Amniotic epithelial cell (primary cell): ENCODE results near the gene ATP2A2.
"Not testable (repeated sequence)": the region's sequence is repeated elsewhere in the genome, so short reads cannot be mapped to it uniquely, and the experiment has no call there.

Source experiments
- DNase-seq: peaks from one replicate; pipeline ENCODE4 v3.0.0-alpha.2; 2010; ENCODE audit warnings: low read depth

Gene ATP2A2

GRCh38 chr12:110301065-110301806 lies 20.2 kb downstream of the ATP2A2 start:
- no peak for DNase-seq

GRCh38 chr12:110304061-110304551 lies 23.1 kb downstream of the ATP2A2 start:
- peak; percentile 61 for DNase-seq

GRCh38 chr12:110307372-110307771 lies 26.3 kb downstream of the ATP2A2 start:
- DNase-seq, result no peak

GRCh38 chr12:110310763-110311162 lies 29.7 kb downstream of the ATP2A2 start:
- DNase-seq, result peak; percentile 77

GRCh38 chr12:110311903-110312302 lies 30.9 kb downstream of the ATP2A2 start:
- no peak for DNase-seq

GRCh38 chr12:110312581-110313360 lies 31.7 kb downstream of the ATP2A2 start:
- peak; percentile 91 for DNase-seq

GRCh38 chr12:110314308-110314707 lies 33.3 kb downstream of the ATP2A2 start:
- DNase-seq, result peak; percentile 96

GRCh38 chr12:110316861-110317260 lies 35.8 kb downstream of the ATP2A2 start:
- peak; percentile 92 for DNase-seq

- peak; percentile 41 for DNase-seq
Observed at GRCh38 chr12:110317911-110318310, 36.9 kb downstream of the ATP2A2 start.

- DNase-seq, result no peak
Observed at GRCh38 chr12:110320550-110320949, 39.5 kb downstream of the ATP2A2 start.

GRCh38 chr12:110329710-110330109 lies 48.7 kb downstream of the ATP2A2 start:
- no peak for DNase-seq

GRCh38 chr12:110330124-110330523 lies 49.1 kb downstream of the ATP2A2 start:
- no peak for DNase-seq

- peak; percentile 82 for DNase-seq
Observed at GRCh38 chr12:110330544-110330943, 49.5 kb downstream of the ATP2A2 start.

GRCh38 chr12:110333201-110333600 lies 52.2 kb downstream of the ATP2A2 start:
- DNase-seq, result no peak

- DNase-seq, result peak; percentile 66
Observed at GRCh38 chr12:110335481-110336045, 54.5 kb downstream of the ATP2A2 start.

- DNase-seq, result no peak
Observed at GRCh38 chr12:110337912-110338710, 57.1 kb downstream of the ATP2A2 start.

GRCh38 chr12:110338754-110339153 lies 57.7 kb downstream of the ATP2A2 start:
- DNase-seq, result no peak

- no peak for DNase-seq
Observed at GRCh38 chr12:110339184-110339952, 58.3 kb downstream of the ATP2A2 start.

- not testable (repeated sequence) for DNase-seq
Observed at GRCh38 chr12:110340261-110340660, 59.2 kb downstream of the ATP2A2 start.

- DNase-seq, result no peak
Observed at GRCh38 chr12:110340706-110341105, 59.7 kb downstream of the ATP2A2 start.

- DNase-seq, result no peak
Observed at GRCh38 chr12:110342157-110342556, 61.1 kb downstream of the ATP2A2 start.
